Glomerular endothelial cell (primary cell): ENCODE measurements around the gene MYLIP. TPM values are rescaled to one million over a fixed set of nuclear protein-coding genes. Genes with fewer than 3 reads are reported as not detected.

ENCODE experiments used
- total RNA-seq: library from RNA; depleted of rRNA; stranded (reverse); fragments of >200 nt; gene quantifications from 2 replicates; pipeline ENCODE4 v1.2.3, GENCODE V29; 2015

MYLIP gene
- total RNA-seq, 1 donor from 2014 or later: 18.0 TPM

Other genes starting within 250 kb of the MYLIP start
- gene GMPR, start 109.5 kb downstream of the MYLIP start, total RNA-seq: 26.6 and 28.8 TPM in 2 replicates